ENCODE data around the gene SEMA5A. TPM values are rescaled to one million over a fixed set of nuclear protein-coding genes. Genes with fewer than 3 reads are reported as not detected.

The SEMA5A gene
- total RNA-seq, 3 donors from 2014 or later: 3.0 to 35.4 (median 25.9) TPM

GRCh38 chr5:9534881-9535517, 10.9 kb downstream of the SEMA5A start:
- H3K36me3 ChIP-seq: no peaks in the 10 kb centered on the region
- no peaks in the 10 kb centered on the region for H3K4me1 ChIP-seq
- DNase-seq (ENCODE audit: low spot score in 2 of 2): peak in 1 of 2 donors; percentile 56
- peaks cover 0 to 4% of the 10 kb centered on the region in 2 donors for H3K27me3 ChIP-seq
- no peaks in the 10 kb centered on the region for H3K9me3 ChIP-seq
- intact Hi-C loops (cut with DNase I; ENCODE audit: low total_unique reads): no loop called here
- TF ChIP-seq, protein P1, sequence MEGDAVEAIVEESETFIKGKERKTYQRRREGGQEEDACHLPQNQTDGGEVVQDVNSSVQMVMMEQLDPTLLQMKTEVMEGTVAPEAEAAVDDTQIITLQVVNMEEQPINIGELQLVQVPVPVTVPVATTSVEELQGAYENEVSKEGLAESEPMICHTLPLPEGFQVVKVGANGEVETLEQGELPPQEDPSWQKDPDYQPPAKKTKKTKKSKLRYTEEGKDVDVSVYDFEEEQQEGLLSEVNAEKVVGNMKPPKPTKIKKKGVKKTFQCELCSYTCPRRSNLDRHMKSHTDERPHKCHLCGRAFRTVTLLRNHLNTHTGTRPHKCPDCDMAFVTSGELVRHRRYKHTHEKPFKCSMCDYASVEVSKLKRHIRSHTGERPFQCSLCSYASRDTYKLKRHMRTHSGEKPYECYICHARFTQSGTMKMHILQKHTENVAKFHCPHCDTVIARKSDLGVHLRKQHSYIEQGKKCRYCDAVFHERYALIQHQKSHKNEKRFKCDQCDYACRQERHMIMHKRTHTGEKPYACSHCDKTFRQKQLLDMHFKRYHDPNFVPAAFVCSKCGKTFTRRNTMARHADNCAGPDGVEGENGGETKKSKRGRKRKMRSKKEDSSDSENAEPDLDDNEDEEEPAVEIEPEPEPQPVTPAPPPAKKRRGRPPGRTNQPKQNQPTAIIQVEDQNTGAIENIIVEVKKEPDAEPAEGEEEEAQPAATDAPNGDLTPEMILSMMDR (IDR thresholded peaks at IDR 0.05): no peak
- TF ChIP-seq POLR2A (IDR thresholded peaks at IDR 0.05): no peak
- TF ChIP-seq POLR2AphosphoS5 (IDR thresholded peaks at IDR 0.05): no peak
- peak overlapping the region in 1 of 3 donors; percentile 7 for H3K4me3 ChIP-seq
- H3K27ac ChIP-seq: peak overlapping the region; percentile 27 to 54

GRCh38 chr5:9533562-9534364, 12.1 kb downstream of the SEMA5A start:
- Histone ChIP-seq H3K9me3 (no peaks in the 10 kb centered on the region), H3K27me3 (peaks cover 0 to 4% of the 10 kb centered on the region in 2 donors), H3K27ac (peak overlapping the region; percentile 48 to 57), H3K36me3 (no peaks in the 10 kb centered on the region), H3K4me3 (no peak overlapping the region), H3K4me1 (no peaks in the 10 kb centered on the region)
- intact Hi-C loops (cut with DNase I; ENCODE audit: low total_unique reads): no loop called here
- DNase-seq (ENCODE audit: low spot score in 2 of 2): no peak
- TF ChIP-seq POLR2A (IDR thresholded peaks at IDR 0.05): no peak
- TF ChIP-seq, protein P1 (IDR thresholded peaks at IDR 0.05): no peak

DNA sequence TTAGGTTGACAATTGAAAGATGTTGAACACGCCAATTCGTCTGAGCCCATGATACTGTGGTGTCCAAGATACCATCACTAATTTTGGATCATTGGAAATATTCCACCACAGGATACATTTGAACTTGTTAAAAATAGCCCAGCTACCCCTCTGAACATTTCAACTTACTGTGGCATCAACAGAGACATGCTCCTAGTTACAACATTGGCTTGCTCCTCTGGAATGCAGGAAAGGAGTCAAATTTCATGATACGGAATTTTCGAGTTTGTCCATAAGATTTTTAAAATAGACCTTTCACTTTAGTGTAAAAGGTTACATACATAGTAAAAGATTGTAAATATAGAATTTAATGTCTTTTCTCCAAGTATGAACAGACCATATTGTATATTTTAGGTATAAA, 12.8 kb downstream of the SEMA5A start:
- intact Hi-C loops (cut with DNase I; ENCODE audit: low total_unique reads): no loop called here
- Histone ChIP-seq H3K27ac (peak overlapping the region in 1 of 2 donors; percentile 43), H3K4me1 (no peaks in the 10 kb centered on the region), H3K9me3 (no peaks in the 10 kb centered on the region), H3K4me3 (no peak overlapping the region), H3K27me3 (peaks cover 0 to 4% of the 10 kb centered on the region in 2 donors), H3K36me3 (no peaks in the 10 kb centered on the region)
- DNase-seq (ENCODE audit: low spot score in 2 of 2): no peak
- TF ChIP-seq, protein P1 (IDR thresholded peaks at IDR 0.05): no peak
- no peak for TF ChIP-seq POLR2AphosphoS5 (IDR thresholded peaks at IDR 0.05)
- no peak for TF ChIP-seq POLR2A (IDR thresholded peaks at IDR 0.05)

DNA sequence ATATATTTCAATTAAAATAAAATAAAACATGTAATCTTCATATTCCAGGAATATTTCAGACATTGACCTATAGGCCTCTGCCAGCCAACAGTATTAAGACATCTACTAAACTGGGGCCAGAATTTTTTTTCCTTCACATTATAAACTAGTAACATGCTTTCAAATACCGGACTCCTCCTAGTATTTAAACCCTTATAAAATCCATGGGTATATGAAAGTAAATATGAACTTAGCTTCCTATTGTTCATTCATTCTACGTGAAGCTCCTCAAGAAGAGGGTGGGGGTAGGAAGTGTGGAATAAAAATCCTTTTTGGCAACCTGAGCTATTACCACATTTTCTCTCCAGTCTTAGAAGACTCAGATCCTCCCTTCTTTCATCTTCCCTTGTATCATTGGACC, 16.4 kb downstream of the SEMA5A start:
- TF ChIP-seq POLR2AphosphoS5 (IDR thresholded peaks at IDR 0.05) (no peak), POLR2A (IDR thresholded peaks at IDR 0.05) (no peak)
- TF ChIP-seq, protein P1 (IDR thresholded peaks at IDR 0.05): no peak
- intact Hi-C loops (cut with DNase I; ENCODE audit: low total_unique reads): no loop called here
- no peak overlapping the region for H3K4me3 ChIP-seq
- no peaks in the 10 kb centered on the region for H3K27me3 ChIP-seq
- H3K9me3 ChIP-seq: no peaks in the 10 kb centered on the region
- H3K27ac ChIP-seq: no peak overlapping the region
- DNase-seq (ENCODE audit: low spot score in 2 of 2): no peak
- no peaks in the 10 kb centered on the region for H3K36me3 ChIP-seq
- H3K4me1 ChIP-seq: no peaks in the 10 kb centered on the region

- H3K4me1 ChIP-seq: no peaks in the 10 kb centered on the region
- no peak for TF ChIP-seq POLR2AphosphoS5 (IDR thresholded peaks at IDR 0.05)
- TF ChIP-seq POLR2A (IDR thresholded peaks at IDR 0.05): no peak
- TF ChIP-seq, protein P1 (IDR thresholded peaks at IDR 0.05): no peak
- intact Hi-C loops (cut with DNase I; ENCODE audit: low total_unique reads): no loop called here
- no peak for DNase-seq (ENCODE audit: low spot score in 2 of 2)
- no peaks in the 10 kb centered on the region for H3K36me3 ChIP-seq
- no peaks in the 10 kb centered on the region for H3K27me3 ChIP-seq
- H3K9me3 ChIP-seq: no peaks in the 10 kb centered on the region
- no peak overlapping the region for H3K4me3 ChIP-seq
- no peak overlapping the region for H3K27ac ChIP-seq
Measured at GRCh38 chr5:9529041-9529480, 16.8 kb downstream of the SEMA5A start.

Data from breast epithelium (tissue), 4 donors.